ENCODE data around the gene TRAM2. TPM values are rescaled to one million over a fixed set of nuclear protein-coding genes. Genes with fewer than 3 reads are reported as not detected.
A peak's percentile ranks its signal among the peaks of the same experiment; 100 is the strongest.

Gene TRAM2
- total RNA-seq, 4 donors from 2014 or later = 6.5 to 14.1 (median 7.2) TPM

DNA sequence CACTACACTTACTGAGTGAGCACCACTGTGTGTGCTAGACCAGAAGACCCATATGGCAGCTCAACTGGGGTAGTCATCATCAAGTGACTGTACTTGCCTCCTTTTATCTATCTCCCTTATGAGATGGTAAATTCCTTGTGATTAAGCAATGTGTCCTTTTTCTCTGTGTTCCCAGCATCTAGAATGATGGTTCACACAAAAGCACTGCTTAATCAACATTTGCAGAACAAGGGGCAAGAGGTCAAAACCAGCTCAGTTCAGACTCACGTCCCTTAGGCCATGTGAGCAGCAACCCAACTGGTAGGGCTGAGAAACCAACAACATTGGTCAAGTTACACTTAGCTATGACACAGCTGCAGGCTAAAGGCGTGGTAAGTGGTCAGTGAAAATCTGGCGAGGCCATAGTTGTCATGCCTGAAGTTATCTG is 10.0 kb downstream of the TRAM2 start:
- H3K4me3 ChIP-seq = no peak overlapping the region
- peak in 2 of 3 donors; percentile 28 to 46 for TF ChIP-seq POLR2AphosphoS5 (IDR thresholded peaks at IDR 0.05)
- no peak for TF ChIP-seq EP300 (IDR thresholded peaks at IDR 0.05)
- TF ChIP-seq, protein P1, sequence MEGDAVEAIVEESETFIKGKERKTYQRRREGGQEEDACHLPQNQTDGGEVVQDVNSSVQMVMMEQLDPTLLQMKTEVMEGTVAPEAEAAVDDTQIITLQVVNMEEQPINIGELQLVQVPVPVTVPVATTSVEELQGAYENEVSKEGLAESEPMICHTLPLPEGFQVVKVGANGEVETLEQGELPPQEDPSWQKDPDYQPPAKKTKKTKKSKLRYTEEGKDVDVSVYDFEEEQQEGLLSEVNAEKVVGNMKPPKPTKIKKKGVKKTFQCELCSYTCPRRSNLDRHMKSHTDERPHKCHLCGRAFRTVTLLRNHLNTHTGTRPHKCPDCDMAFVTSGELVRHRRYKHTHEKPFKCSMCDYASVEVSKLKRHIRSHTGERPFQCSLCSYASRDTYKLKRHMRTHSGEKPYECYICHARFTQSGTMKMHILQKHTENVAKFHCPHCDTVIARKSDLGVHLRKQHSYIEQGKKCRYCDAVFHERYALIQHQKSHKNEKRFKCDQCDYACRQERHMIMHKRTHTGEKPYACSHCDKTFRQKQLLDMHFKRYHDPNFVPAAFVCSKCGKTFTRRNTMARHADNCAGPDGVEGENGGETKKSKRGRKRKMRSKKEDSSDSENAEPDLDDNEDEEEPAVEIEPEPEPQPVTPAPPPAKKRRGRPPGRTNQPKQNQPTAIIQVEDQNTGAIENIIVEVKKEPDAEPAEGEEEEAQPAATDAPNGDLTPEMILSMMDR (IDR thresholded peaks at IDR 0.05) = no peak
- no peaks in the 10 kb centered on the region for H3K9me3 ChIP-seq
- H3K27me3 ChIP-seq = no peaks in the 10 kb centered on the region
- H3K36me3 ChIP-seq = no peaks in the 10 kb centered on the region
- 74% methylated on average over 3 of the region's 3 CpGs for WGBS
- no peak for DNase-seq (ENCODE audit: low spot score in 2 of 2)
- peak overlapping the region; percentile 58 for H3K27ac ChIP-seq
- peaks cover 40% of the 10 kb centered on the region for H3K4me1 ChIP-seq

DNA sequence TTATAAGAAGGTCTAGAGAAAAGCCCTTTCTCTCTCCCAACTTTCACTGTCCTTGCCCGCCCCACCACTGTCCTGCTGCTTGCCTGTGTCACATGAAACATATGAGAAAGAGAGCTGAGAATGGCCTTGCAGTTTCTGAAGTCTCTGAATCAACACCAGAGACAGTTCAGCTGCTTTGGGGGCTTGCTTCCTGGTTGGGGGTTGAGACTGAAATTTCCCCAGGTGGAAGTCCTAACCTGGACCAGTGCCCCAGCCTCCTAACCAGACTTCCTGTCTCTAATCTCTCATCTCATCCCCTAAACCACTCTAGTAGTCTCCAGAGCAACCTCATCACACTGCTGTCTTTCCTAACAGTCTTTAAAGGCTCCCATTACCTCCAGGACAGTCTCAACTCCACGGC is 10.7 kb downstream of the TRAM2 start:
- no peak for TF ChIP-seq EP300 (IDR thresholded peaks at IDR 0.05)
- TF ChIP-seq POLR2A (IDR thresholded peaks at IDR 0.05) = no peak
- TF ChIP-seq, protein P1 (IDR thresholded peaks at IDR 0.05) = no peak
- TF ChIP-seq POLR2AphosphoS5 (IDR thresholded peaks at IDR 0.05) = no peak
- Histone ChIP-seq H3K9me3 (no peaks in the 10 kb centered on the region), H3K36me3 (no peaks in the 10 kb centered on the region), H3K4me1 (peaks cover 33% of the 10 kb centered on the region), H3K27me3 (no peaks in the 10 kb centered on the region), H3K4me3 (no peak overlapping the region), H3K27ac (peak overlapping the region; percentile 58)
- no peak for DNase-seq (ENCODE audit: low spot score in 2 of 2)
- 77% methylated on average over 2 of the region's 2 CpGs for WGBS

DNA sequence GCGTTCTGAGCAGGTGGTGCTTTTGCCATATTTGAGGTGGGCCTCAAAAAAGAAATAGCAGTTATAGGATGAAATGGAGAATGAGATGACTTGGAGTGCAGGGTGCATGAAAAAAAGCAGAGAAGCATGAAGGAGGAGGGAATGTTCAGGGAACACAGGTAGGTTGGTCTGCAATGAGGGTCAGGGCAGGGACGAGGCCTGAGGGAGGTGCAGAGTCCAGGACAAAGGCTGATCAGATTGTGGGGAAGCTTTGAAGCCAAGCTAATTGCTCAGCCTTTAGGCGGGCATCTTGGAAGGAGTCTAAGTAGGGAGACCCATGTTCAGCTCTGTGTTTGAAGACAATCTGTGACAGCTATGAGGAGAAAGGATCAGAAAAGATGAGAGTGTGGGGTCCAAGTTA is 12.0 kb downstream of the TRAM2 start:
- Histone ChIP-seq H3K9me3 (no peaks in the 10 kb centered on the region), H3K4me3 (no peak overlapping the region), H3K36me3 (no peaks in the 10 kb centered on the region), H3K4me1 (peaks cover 27% of the 10 kb centered on the region), H3K27ac (no peak overlapping the region), H3K27me3 (no peaks in the 10 kb centered on the region)
- 93% methylated on average over 3 of the region's 3 CpGs for WGBS
- DNase-seq (ENCODE audit: low spot score in 2 of 2) = no peak
- TF ChIP-seq POLR2A (IDR thresholded peaks at IDR 0.05) = no peak
- TF ChIP-seq EP300 (IDR thresholded peaks at IDR 0.05) = no peak
- TF ChIP-seq, protein P1 (IDR thresholded peaks at IDR 0.05) = no peak
- TF ChIP-seq POLR2AphosphoS5 (IDR thresholded peaks at IDR 0.05) = no peak

DNA sequence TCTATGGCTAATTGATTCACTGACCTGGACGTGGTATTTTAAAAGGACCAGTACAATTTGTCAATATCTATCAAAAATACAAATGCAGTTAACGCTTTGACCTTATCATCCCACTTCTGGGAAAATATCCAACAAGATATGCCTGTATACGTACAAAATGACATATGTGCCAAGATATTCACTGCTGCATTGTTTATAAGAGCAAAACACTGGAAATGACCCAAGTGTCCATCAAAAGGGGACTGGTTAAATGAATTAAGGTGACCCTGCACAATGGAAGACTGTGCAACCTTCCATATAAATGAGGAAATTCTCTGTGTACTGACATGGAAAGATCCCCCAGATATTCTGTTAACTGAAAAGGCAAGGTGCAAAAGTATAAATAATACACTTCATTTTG is 13.9 kb downstream of the TRAM2 start:
- Histone ChIP-seq H3K4me3 (no peak overlapping the region), H3K9me3 (no peaks in the 10 kb centered on the region), H3K36me3 (no peaks in the 10 kb centered on the region), H3K27me3 (no peaks in the 10 kb centered on the region), H3K4me1 (peaks cover 26% of the 10 kb centered on the region), H3K27ac (no peak overlapping the region)
- DNase-seq (ENCODE audit: low spot score in 2 of 2) = no peak
- TF ChIP-seq, protein P1 (IDR thresholded peaks at IDR 0.05) = no peak
- TF ChIP-seq POLR2A (IDR thresholded peaks at IDR 0.05) = no peak
- no peak for TF ChIP-seq POLR2AphosphoS5 (IDR thresholded peaks at IDR 0.05)
- no peak for TF ChIP-seq EP300 (IDR thresholded peaks at IDR 0.05)
- 42% methylated on average over 3 of the region's 3 CpGs for WGBS

DNA sequence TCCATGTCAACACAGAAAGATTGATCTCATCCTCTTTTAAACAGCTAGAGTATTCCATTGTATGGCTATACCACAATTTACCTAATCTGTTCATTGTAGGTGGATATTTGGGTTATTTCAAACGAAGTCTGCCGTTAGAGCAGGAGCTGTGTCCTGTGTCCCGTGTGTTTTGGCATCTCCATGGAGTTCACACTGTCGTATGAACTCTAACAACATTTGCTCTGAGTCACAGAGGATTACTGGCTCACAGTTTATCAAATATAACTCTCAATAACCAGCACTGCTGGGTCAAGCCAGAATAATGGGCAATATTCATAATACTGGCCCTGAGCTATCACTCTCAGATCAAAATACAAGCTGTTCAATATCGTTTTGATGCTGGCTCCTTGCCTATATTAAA is 16.4 kb downstream of the TRAM2 start:
- Histone ChIP-seq H3K27me3 (no peaks in the 10 kb centered on the region), H3K4me3 (no peak overlapping the region), H3K36me3 (no peaks in the 10 kb centered on the region), H3K27ac (no peak overlapping the region), H3K9me3 (no peaks in the 10 kb centered on the region), H3K4me1 (peaks cover 30% of the 10 kb centered on the region)
- TF ChIP-seq POLR2AphosphoS5 (IDR thresholded peaks at IDR 0.05) (no peak), POLR2A (IDR thresholded peaks at IDR 0.05) (no peak), EP300 (IDR thresholded peaks at IDR 0.05) (no peak)
- TF ChIP-seq, protein P1 (IDR thresholded peaks at IDR 0.05) = no peak
- no peak for DNase-seq (ENCODE audit: low spot score in 2 of 2)
- WGBS = 25% methylated on average over 5 of the region's 5 CpGs

All from suprapubic skin (tissue), 4 donors.